H9 (cell line): ENCODE measurements around the gene NKAIN2. TPM values are rescaled to one million over a fixed set of nuclear protein-coding genes. Genes with fewer than 3 reads are reported as not detected.

ENCODE experiments used
- DNase-seq: peaks from one replicate; pipeline ENCODE4 v3.0.0-alpha.2; 2017
- H2AFZ ChIP-seq: one replicate; pipeline ENCODE4 v1.6.1; 2013; ENCODE audit warnings: mild to moderate bottlenecking, low read length, control low read depth, moderate library complexity
- H2AK5ac ChIP-seq: 2 replicates; pipeline ENCODE4 v1.6.1; 2013; ENCODE audit warnings: low read length, control low read depth, mixed read lengths; ENCODE audit not compliant: insufficient read length
- H2BK120ac ChIP-seq: one replicate; pipeline ENCODE4 v1.6.1; 2013; ENCODE audit warnings: low read depth, mild to moderate bottlenecking, low read length, control low read depth, inconsistent platforms; ENCODE audit not compliant: poor library complexity, severe bottlenecking
- H2BK12ac ChIP-seq: 2 replicates; pipeline ENCODE4 v1.6.1; 2013; ENCODE audit warnings: low read length, control low read depth, mixed read lengths, low read depth; ENCODE audit not compliant: insufficient read length
- H2BK15ac ChIP-seq: 2 replicates; pipeline ENCODE4 v1.6.1; 2013; ENCODE audit warnings: low read depth, low read length, control low read depth
- H2BK20ac ChIP-seq: one replicate; pipeline ENCODE4 v1.6.1; 2013; ENCODE audit warnings: low read depth, mild to moderate bottlenecking, low read length, control low read depth, inconsistent platforms; ENCODE audit not compliant: poor library complexity, severe bottlenecking
- H2BK5ac ChIP-seq: 2 replicates; pipeline ENCODE4 v1.6.1; 2013; ENCODE audit warnings: low read length, control low read depth, mixed read lengths; ENCODE audit not compliant: insufficient read length
- H3K14ac ChIP-seq: 2 replicates; pipeline ENCODE4 v1.6.1; 2013; ENCODE audit warnings: low read length, control low read depth; ENCODE audit not compliant: insufficient read depth
- H3K18ac ChIP-seq: 2 replicates; pipeline ENCODE4 v1.6.1; 2013; ENCODE audit warnings: low read depth, mild to moderate bottlenecking, mixed read lengths, low read length, control low read depth; ENCODE audit not compliant: insufficient read length
- H3K23ac ChIP-seq: 2 replicates; pipeline ENCODE4 v1.6.1; 2013; ENCODE audit warnings: low read length, control low read depth, mixed read lengths, low read depth; ENCODE audit not compliant: insufficient read length
- H3K23me2 ChIP-seq: 2 replicates; pipeline ENCODE4 v1.6.1; 2013; ENCODE audit warnings: low read depth, mild to moderate bottlenecking, mixed read lengths, low read length, control low read depth; ENCODE audit not compliant: insufficient read length, poor library complexity, severe bottlenecking
- H3K27ac ChIP-seq: 2 replicates; pipeline ENCODE4 v1.5.1; 2013; ENCODE audit warnings: low read length, control low read depth, mixed read lengths, low read depth; ENCODE audit not compliant: insufficient read length
- H3K27me3 ChIP-seq: 2 replicates; pipeline ENCODE4 v1.6.1; 2013; ENCODE audit warnings: low read length, control low read depth, inconsistent platforms; ENCODE audit not compliant: insufficient read depth
- H3K4ac ChIP-seq: 2 replicates; pipeline ENCODE4 v1.6.1; 2013; ENCODE audit warnings: low read depth, mild to moderate bottlenecking, control low read depth, inconsistent platforms, low read length, moderate library complexity
- H3K4me1 ChIP-seq: 2 replicates; pipeline ENCODE4 v1.6.1; 2013; ENCODE audit warnings: low read length, control low read depth, inconsistent platforms; ENCODE audit not compliant: insufficient read depth
- H3K4me2 ChIP-seq: 2 replicates; pipeline ENCODE4 v1.6.1; 2013; ENCODE audit warnings: low read length, control low read depth, mixed read lengths; ENCODE audit not compliant: insufficient read length, insufficient read depth
- H3K56ac ChIP-seq: 2 replicates; pipeline ENCODE4 v1.6.1; 2013; ENCODE audit warnings: low read depth, mild to moderate bottlenecking, mixed read lengths, low read length, control low read depth; ENCODE audit not compliant: insufficient read length
- H3K79me1 ChIP-seq: 2 replicates; pipeline ENCODE4 v1.6.1; 2013; ENCODE audit warnings: low read depth, mild to moderate bottlenecking, moderate library complexity, low read length, control low read depth, inconsistent platforms; ENCODE audit not compliant: insufficient read depth, poor library complexity, severe bottlenecking
- H3K79me2 ChIP-seq: 2 replicates; pipeline ENCODE4 v1.6.1; 2013; ENCODE audit warnings: low read length, control low read depth, inconsistent platforms; ENCODE audit not compliant: insufficient read depth
- H3K9ac ChIP-seq: 2 replicates; pipeline ENCODE4 v1.6.1; 2013; ENCODE audit warnings: low read length, control low read depth, mixed read lengths; ENCODE audit not compliant: insufficient read length; ENCODE audit errors: extremely low read depth
- H3K9me3 ChIP-seq: one replicate; pipeline ENCODE4 v1.6.1; 2013; ENCODE audit warnings: low read depth, low read length, inconsistent platforms; ENCODE audit not compliant: control insufficient read depth
- H3T11ph ChIP-seq: one replicate; pipeline ENCODE4 v1.6.1; 2013; ENCODE audit warnings: mild to moderate bottlenecking, low read length, control low read depth, inconsistent platforms
- H4K20me1 ChIP-seq: one replicate; pipeline ENCODE4 v1.6.1; 2013; ENCODE audit not compliant: control insufficient read depth, insufficient read length, insufficient read depth
- H4K5ac ChIP-seq: 2 replicates; pipeline ENCODE4 v1.6.1; 2013; ENCODE audit warnings: low read depth, mild to moderate bottlenecking, mixed read lengths, low read length, control low read depth; ENCODE audit not compliant: insufficient read length
- H4K8ac ChIP-seq: replicated peaks from 2 replicates; pipeline ENCODE4 v1.6.1; 2013; ENCODE audit warnings: low read length, control low read depth, mixed read lengths, low read depth; ENCODE audit not compliant: insufficient read length
- H4K91ac ChIP-seq: 2 replicates; pipeline ENCODE4 v1.6.1; 2013; ENCODE audit warnings: low read depth, mild to moderate bottlenecking, moderate library complexity, mixed read lengths, low read length, control low read depth; ENCODE audit not compliant: insufficient read length
- H3K27ac Mint-ChIP-seq, 3 experiments: 2 replicates in 2 of 3; 3 replicates in 1 of 3; pipeline ENCODE4 v1.8.0; 2020 to 2021; ENCODE audit warnings: mixed read lengths in 3 of 3, mild to moderate bottlenecking in 1 of 3, moderate library complexity in 1 of 3
- H3K27me3 Mint-ChIP-seq: 2 replicates; pipeline ENCODE4 v1.8.0; 2021; ENCODE audit warnings: low read depth, mild to moderate bottlenecking, moderate library complexity, mixed read lengths
- H3K36me3 Mint-ChIP-seq, 3 experiments: 2 replicates in 2 of 3; 3 replicates in 1 of 3; pipeline ENCODE4 v1.8.0; 2020 to 2021; ENCODE audit warnings: low read depth in 3 of 3, mixed read lengths in 3 of 3; ENCODE audit not compliant: insufficient read depth in 1 of 3
- H3K4me1 Mint-ChIP-seq, 2 experiments: 2 replicates each; pipeline ENCODE4 v1.8.0; 2020; ENCODE audit warnings: mixed read lengths in 2 of 2
- H3K4me3 Mint-ChIP-seq, 2 experiments: 2 replicates in 1 of 2; 3 replicates in 1 of 2; pipeline ENCODE4 v1.8.0; 2020 to 2021; ENCODE audit warnings: mild to moderate bottlenecking in 2 of 2, mixed read lengths in 2 of 2, moderate library complexity in 1 of 2
- H3K9me3 Mint-ChIP-seq, 2 experiments: 2 replicates in 1 of 2; 3 replicates in 1 of 2; pipeline ENCODE4 v1.8.0; 2020; ENCODE audit warnings: mild to moderate bottlenecking in 2 of 2, mixed read lengths in 2 of 2, moderate library complexity in 1 of 2
- CTCF ChIP-seq: fragments of 200-600 bp; sonication (generic); conservative IDR thresholded peaks from 3 replicates; pipeline ENCODE4 v1.8.0; 2021; ENCODE audit warnings: antibody characterized with exemption, mild to moderate bottlenecking
- WGBS: extraction: QIAGEN DNeasy Blood & Tissue Kit; methylation state at CpG from one replicate; pipeline ENCODE4 v1.1.7; 2013; ENCODE audit warnings: missing lambda C conversion rate, low lambda C conversion rate, mixed read lengths; ENCODE audit not compliant: insufficient read length; ENCODE audit errors: extremely low coverage; 5-methylcytosine and 5-hydroxymethylcytosine counted together
- total RNA-seq: library from RNA; stranded (reverse); gene quantifications from 2 replicates; pipeline ENCODE4 v1.2.1, GENCODE V29; 2021

The NKAIN2 gene
- total RNA-seq, 1 experiment from 2014 or later, result 0.17 TPM

- Mint-ChIP-seq H3K36me3 (no peaks in the 10 kb centered on the region), H3K9me3 (no peaks in the 10 kb centered on the region), H3K27me3 (no peaks in the 10 kb centered on the region), H3K4me3 (no peak overlapping the region), H3K27ac (no peak overlapping the region), H3K4me1 (peaks cover 30% of the 10 kb centered on the region in 2 experiments)
- Histone ChIP-seq H2BK120ac (no peak overlapping the region), H2BK20ac (no peak overlapping the region), H3K27ac (no peak overlapping the region), H4K5ac (no peak overlapping the region), H3K4me2 (no peak overlapping the region), H2BK12ac (no peak overlapping the region), H2BK15ac (no peak overlapping the region), H3K27me3 (no peaks in the 10 kb centered on the region), H3K56ac (no peak overlapping the region), H2AFZ (no peak overlapping the region), H3K4me1 (peaks cover 3% of the 10 kb centered on the region; the same call in 1 of the 2 replicates), H3K79me1 (no peaks in the 10 kb centered on the region), H3T11ph (no peak overlapping the region), H2AK5ac (no peak overlapping the region), H3K4ac (no peak overlapping the region), H4K8ac (no peak overlapping the region), H2BK5ac (no peak overlapping the region), H3K9me3 (no peaks in the 10 kb centered on the region), H3K18ac (no peak overlapping the region), H3K23ac (no peak overlapping the region), H3K9ac (no peak overlapping the region), H3K79me2 (no peaks in the 10 kb centered on the region), H3K14ac (no peak overlapping the region), H3K23me2 (no peaks in the 10 kb centered on the region), H4K91ac (no peak overlapping the region), H4K20me1 (no peaks in the 10 kb centered on the region)
- WGBS, result no CpG with 5 or more reads among the region's 2 CpGs
- no peak for TF ChIP-seq CTCF
- no peak for DNase-seq
Observed at GRCh38 chr6:123966618-123967017, 163.0 kb downstream of the NKAIN2 start.
